Stimulated activated CD8-positive, alpha-beta memory T cell treated with anti-CD3 and anti-CD28 coated beads, Interleukin-7, amount 100 ng/mL, for 1 hour (primary cell): ENCODE data around the gene XYLB.

Source experiments
- DNase-seq, 2 donors: peaks; one replicate each; pipeline ENCODE4 v3.0.0-alpha.2; 2020; ENCODE audit warnings: low read depth in 2 of 2

The XYLB gene

GRCh38 chr3:38364721-38365400 lies 18.3 kb downstream of the XYLB start:
- no peak for DNase-seq

- no peak for DNase-seq
Observed at GRCh38 chr3:38365469-38366062, 19.0 kb downstream of the XYLB start.

GRCh38 chr3:38366082-38366481 lies 19.5 kb downstream of the XYLB start:
- DNase-seq = no peak

GRCh38 chr3:38367779-38368178 lies 21.2 kb downstream of the XYLB start:
- no peak for DNase-seq

- no peak for DNase-seq
Observed at GRCh38 chr3:38368238-38368637, 21.7 kb downstream of the XYLB start.

- DNase-seq = no peak
Observed at GRCh38 chr3:38369186-38369585, 22.6 kb downstream of the XYLB start.

- no peak for DNase-seq
Observed at GRCh38 chr3:38370149-38370548, 23.6 kb downstream of the XYLB start.

GRCh38 chr3:38370861-38371260 lies 24.3 kb downstream of the XYLB start:
- no peak for DNase-seq

GRCh38 chr3:38371541-38372213 lies 25.1 kb downstream of the XYLB start:
- DNase-seq = no peak

- DNase-seq = no peak
Observed at GRCh38 chr3:38372214-38372601, 25.6 kb downstream of the XYLB start.

- DNase-seq = no peak
Observed at GRCh38 chr3:38374221-38374620, 27.6 kb downstream of the XYLB start.

- DNase-seq = no peak
Observed at GRCh38 chr3:38375072-38375471, 28.5 kb downstream of the XYLB start.

GRCh38 chr3:38375488-38376097 lies 29.0 kb downstream of the XYLB start:
- no peak for DNase-seq

- no peak for DNase-seq
Observed at GRCh38 chr3:38376098-38376816, 29.7 kb downstream of the XYLB start.

- no peak for DNase-seq
Observed at GRCh38 chr3:38379201-38379770, 32.7 kb downstream of the XYLB start.

- no peak for DNase-seq
Observed at GRCh38 chr3:38382506-38383080, 36.0 kb downstream of the XYLB start.

GRCh38 chr3:38383156-38383875 lies 36.7 kb downstream of the XYLB start:
- DNase-seq = no peak

GRCh38 chr3:38386992-38387750 lies 40.6 kb downstream of the XYLB start:
- DNase-seq = no peak

GRCh38 chr3:38387862-38388261 lies 41.3 kb downstream of the XYLB start:
- no peak for DNase-seq

GRCh38 chr3:38392604-38393163 lies 46.1 kb downstream of the XYLB start:
- no peak for DNase-seq
